ENCODE measurements around the gene ISY1. TPM values are rescaled to one million over a fixed set of nuclear protein-coding genes. Genes with fewer than 3 reads are reported as not detected.
"Not testable (repeated sequence)": the region's sequence is repeated elsewhere in the genome, so short reads cannot be mapped to it uniquely, and the experiment has no call there.

The ISY1 gene
- total and polyA plus RNA-seq, 8 donors = 29.1 to 60.0 (median 49.5) TPM

DNA sequence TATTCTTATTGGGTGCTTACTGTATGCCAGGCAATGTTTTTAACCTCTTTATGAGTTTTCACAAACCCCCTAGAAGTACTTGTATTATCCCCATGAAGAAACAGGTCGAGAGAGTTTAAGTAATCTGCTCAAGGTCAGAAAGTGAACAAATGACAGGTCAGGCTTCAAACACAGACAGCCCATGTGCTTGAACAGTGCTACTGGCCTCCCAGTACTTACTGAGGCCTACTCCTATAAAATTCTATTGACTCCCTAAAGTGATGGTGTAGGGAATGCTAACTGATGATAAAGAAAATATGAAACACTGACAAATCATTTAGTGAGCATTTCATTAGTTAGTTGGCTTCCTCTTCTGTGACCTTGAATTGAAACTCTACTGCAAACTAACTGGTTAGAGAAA lies 27.0 kb upstream of the ISY1 start:
- Histone ChIP-seq H3K36me3 (no peaks in the 10 kb centered on the region), H3K4me3 (no peak overlapping the region), H3K27me3 (no peaks in the 10 kb centered on the region), H3K4me1 (peaks cover 3 to 26% of the 10 kb centered on the region in 2 donors), H3K27ac (no peak overlapping the region), H3K9me3 (no peaks in the 10 kb centered on the region)
- intact Hi-C loops (cut with DNase I) = no loop called here
- DNase-seq = no peak
- ATAC-seq = no peak
- TF ChIP-seq, protein P1, sequence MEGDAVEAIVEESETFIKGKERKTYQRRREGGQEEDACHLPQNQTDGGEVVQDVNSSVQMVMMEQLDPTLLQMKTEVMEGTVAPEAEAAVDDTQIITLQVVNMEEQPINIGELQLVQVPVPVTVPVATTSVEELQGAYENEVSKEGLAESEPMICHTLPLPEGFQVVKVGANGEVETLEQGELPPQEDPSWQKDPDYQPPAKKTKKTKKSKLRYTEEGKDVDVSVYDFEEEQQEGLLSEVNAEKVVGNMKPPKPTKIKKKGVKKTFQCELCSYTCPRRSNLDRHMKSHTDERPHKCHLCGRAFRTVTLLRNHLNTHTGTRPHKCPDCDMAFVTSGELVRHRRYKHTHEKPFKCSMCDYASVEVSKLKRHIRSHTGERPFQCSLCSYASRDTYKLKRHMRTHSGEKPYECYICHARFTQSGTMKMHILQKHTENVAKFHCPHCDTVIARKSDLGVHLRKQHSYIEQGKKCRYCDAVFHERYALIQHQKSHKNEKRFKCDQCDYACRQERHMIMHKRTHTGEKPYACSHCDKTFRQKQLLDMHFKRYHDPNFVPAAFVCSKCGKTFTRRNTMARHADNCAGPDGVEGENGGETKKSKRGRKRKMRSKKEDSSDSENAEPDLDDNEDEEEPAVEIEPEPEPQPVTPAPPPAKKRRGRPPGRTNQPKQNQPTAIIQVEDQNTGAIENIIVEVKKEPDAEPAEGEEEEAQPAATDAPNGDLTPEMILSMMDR (IDR thresholded peaks at IDR 0.05) = no peak

GRCh38 chr3:129185783-129186182 lies 24.9 kb upstream of the ISY1 start:
- H3K36me3 ChIP-seq = no peaks in the 10 kb centered on the region
- TF ChIP-seq, protein P1 (IDR thresholded peaks at IDR 0.05) = no peak
- H3K4me1 ChIP-seq = peaks cover 12 to 41% of the 10 kb centered on the region in 2 donors
- no peak overlapping the region for H3K4me3 ChIP-seq
- intact Hi-C loops (cut with DNase I) = no loop called here
- no peak overlapping the region for H3K27ac ChIP-seq
- ATAC-seq (no peak), DNase-seq (no peak)
- no peaks in the 10 kb centered on the region for H3K9me3 ChIP-seq
- H3K27me3 ChIP-seq = no peaks in the 10 kb centered on the region

DNA sequence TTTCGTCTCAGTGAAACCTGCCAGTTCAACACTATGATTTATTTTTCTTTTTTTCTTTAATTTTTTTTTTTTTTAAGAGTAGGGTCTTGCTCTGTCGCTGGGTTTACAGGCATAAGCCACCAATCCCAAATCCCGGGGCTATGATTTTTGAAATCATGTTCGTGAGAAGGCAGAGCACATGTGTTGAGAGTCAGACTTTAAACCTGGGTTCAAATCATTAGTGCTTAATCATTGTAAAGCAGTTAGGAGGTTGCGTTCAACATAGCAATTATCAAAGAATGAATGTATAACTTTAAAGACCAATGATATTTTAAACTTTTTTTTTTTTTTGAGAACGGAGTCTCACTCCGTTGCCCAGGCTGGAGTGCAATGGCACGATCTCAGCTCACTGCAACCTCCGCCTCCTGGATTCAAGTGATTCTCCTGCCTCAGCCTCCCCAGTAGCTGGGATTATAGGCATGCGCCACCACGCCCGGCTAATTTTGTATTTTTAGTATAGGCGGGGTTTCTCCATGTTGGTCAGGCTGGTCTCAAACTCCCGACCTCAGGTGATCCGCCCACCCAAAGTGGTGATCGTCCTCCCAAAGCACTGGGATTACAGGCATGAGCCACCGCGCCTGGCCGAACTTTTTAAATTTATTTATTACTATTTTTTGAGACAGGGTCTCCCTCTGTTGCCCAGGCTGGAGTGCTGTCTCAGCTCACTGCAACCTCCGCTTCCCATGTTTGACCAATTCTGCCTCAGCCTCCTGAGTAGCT lies 24.1 kb upstream of the ISY1 start:
- H3K9me3 ChIP-seq; ATAC-seq; DNase-seq; intact Hi-C loops (cut with DNase I); H3K27me3 ChIP-seq; H3K36me3 ChIP-seq: not testable (repeated sequence)
- H3K27ac ChIP-seq = peak overlapping the region; percentile 98
- peaks cover 19 to 50% of the 10 kb centered on the region in 2 donors for H3K4me1 ChIP-seq
- H3K4me3 ChIP-seq = peak overlapping the region; percentile 95 to 99

- Histone ChIP-seq H3K4me1 (peaks cover 25 to 56% of the 10 kb centered on the region in 2 donors), H3K36me3 (peaks cover 0 to 3% of the 10 kb centered on the region in 2 donors), H3K4me3 (peak overlapping the region; percentile 95 to 99), H3K27me3 (no peaks in the 10 kb centered on the region), H3K27ac (peak overlapping the region; percentile 98), H3K9me3 (no peaks in the 10 kb centered on the region)
- peak; percentile 6 for ATAC-seq
- TF ChIP-seq, protein P1 (IDR thresholded peaks at IDR 0.05) = no peak
- intact Hi-C loops (cut with DNase I) = no loop called here
- no peak for DNase-seq
Observed at GRCh38 chr3:129184396-129184657, 23.5 kb upstream of the ISY1 start.

DNA sequence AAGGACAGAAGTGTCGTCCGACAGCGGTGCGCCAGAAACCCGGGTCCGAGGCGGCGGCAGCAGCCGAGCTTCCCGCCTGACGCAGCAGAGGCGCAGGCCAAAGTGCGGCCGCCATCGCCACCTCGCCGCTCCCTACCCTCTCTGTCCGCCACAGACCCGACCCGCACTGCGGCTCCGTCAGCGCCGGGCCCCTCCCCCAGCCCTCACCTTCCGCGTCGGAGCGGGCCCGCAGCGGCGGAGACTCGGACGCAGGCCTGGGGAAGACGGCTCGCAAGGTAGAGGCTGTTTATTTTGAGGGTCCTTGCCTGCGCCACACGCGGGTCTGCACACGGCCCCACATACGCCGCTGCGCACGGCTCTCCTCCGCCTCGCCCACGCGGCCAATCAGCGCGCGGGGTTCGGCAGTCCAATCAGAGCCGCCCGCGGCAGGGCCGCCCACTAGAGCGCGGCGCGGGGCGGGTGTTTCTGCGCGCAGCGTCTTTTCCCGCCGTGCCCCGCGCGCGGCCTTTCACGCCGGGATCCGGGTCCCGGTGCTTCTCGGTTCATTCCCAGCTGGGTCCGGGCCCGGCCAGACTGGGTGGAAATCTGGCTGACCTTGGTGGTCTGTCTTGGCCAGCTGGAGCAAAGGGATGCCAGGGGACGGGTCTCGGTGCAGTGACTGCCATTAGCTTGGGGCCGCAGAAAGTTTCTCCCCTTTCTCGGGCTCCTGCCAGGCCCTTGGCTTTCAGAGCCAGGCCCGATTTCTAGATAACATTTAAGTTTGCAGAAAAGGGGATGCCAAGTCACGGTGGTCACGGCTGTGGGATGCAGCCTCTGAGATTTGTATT lies 22.9 kb upstream of the ISY1 start, which contains the start of gene CNBP:
CNBP (minus strand) TSS at position 328 of the 827 bp plus-strand sequence. CDS start 12,139 bp downstream, outside the sequence.
- H3K4me1 ChIP-seq = peaks cover 31 to 61% of the 10 kb centered on the region in 2 donors
- intact Hi-C loops (cut with DNase I) = no loop called here
- TF ChIP-seq, protein P1 (IDR thresholded peaks at IDR 0.05) = no peak

More for the DNA sequence above, 22.9 kb upstream of the ISY1 start, which contains the start of gene CNBP:
- DNase-seq (peak; percentile 94 to 97 (median 95)), ATAC-seq (peak; percentile 99)
- Histone ChIP-seq H3K4me3 (peak within 1 kb of the TSS; percentile 95 to 99), H3K9me3 (no peaks in the 10 kb centered on the region), H3K36me3 (peaks cover 0 to 8% of the 10 kb centered on the region in 2 donors), H3K27me3 (no peaks in the 10 kb centered on the region), H3K27ac (peak within 1 kb of the TSS; percentile 98)
